ENCODE measurements around the gene ARMC7. TPM values are rescaled to one million over a fixed set of nuclear protein-coding genes. Genes with fewer than 3 reads are reported as not detected.
"Not testable (repeated sequence)": the region's sequence is repeated elsewhere in the genome, so short reads cannot be mapped to it uniquely, and the experiment has no call there.

ARMC7 gene
- total RNA-seq, 2 donors from 2014 or later: 20.5 to 20.7 TPM

- peaks cover under 1% of the 10 kb centered on the region for H3K4me1 ChIP-seq
- no peaks in the 10 kb centered on the region for H3K36me3 ChIP-seq
- DNase-seq: no peak
- no peaks in the 10 kb centered on the region for H3K9me3 ChIP-seq
- H3K27ac ChIP-seq: no peak overlapping the region
- H3K4me3 ChIP-seq: no peak overlapping the region
- TF ChIP-seq CTCF (IDR thresholded peaks at IDR 0.05): no peak
- H3K27me3 ChIP-seq: no peaks in the 10 kb centered on the region
- intact Hi-C loops (cut with DNase I): no loop called here
- no peak overlapping the region for H3K9ac ChIP-seq (ENCODE audit: low read depth in 2 of 2, low read length in 2 of 2)
Measured at GRCh38 chr17:75135452-75135851, 25.7 kb downstream of the ARMC7 start.

GRCh38 chr17:75135946-75136345, 26.2 kb downstream of the ARMC7 start:
- no peaks in the 10 kb centered on the region for H3K36me3 ChIP-seq
- intact Hi-C loops (cut with DNase I): no loop called here
- no peak for TF ChIP-seq CTCF (IDR thresholded peaks at IDR 0.05)
- H3K9me3 ChIP-seq: no peaks in the 10 kb centered on the region
- DNase-seq: no peak
- H3K4me1 ChIP-seq: no peaks in the 10 kb centered on the region
- no peak overlapping the region for H3K27ac ChIP-seq
- H3K4me3 ChIP-seq: no peak overlapping the region
- H3K9ac ChIP-seq (ENCODE audit: low read depth in 2 of 2, low read length in 2 of 2): no peak overlapping the region
- H3K27me3 ChIP-seq: no peaks in the 10 kb centered on the region

GRCh38 chr17:75137762-75138161, 28.0 kb downstream of the ARMC7 start:
- DNase-seq; H3K36me3 ChIP-seq; H3K4me1 ChIP-seq; H3K9ac ChIP-seq (ENCODE audit: low read depth in 2 of 2, low read length in 2 of 2); intact Hi-C loops (cut with DNase I); H3K9me3 ChIP-seq; H3K4me3 ChIP-seq; H3K27ac ChIP-seq; H3K27me3 ChIP-seq: not testable (repeated sequence)

GRCh38 chr17:75138519-75138918, 28.8 kb downstream of the ARMC7 start:
- no peaks in the 10 kb centered on the region for H3K4me1 ChIP-seq
- H3K9me3 ChIP-seq: no peaks in the 10 kb centered on the region
- no peaks in the 10 kb centered on the region for H3K27me3 ChIP-seq
- no peak for DNase-seq
- H3K9ac ChIP-seq (ENCODE audit: low read depth in 2 of 2, low read length in 2 of 2): no peak overlapping the region
- intact Hi-C loops (cut with DNase I): no loop called here
- H3K36me3 ChIP-seq: peaks cover 8% of the 10 kb centered on the region
- H3K27ac ChIP-seq: no peak overlapping the region
- TF ChIP-seq CTCF (IDR thresholded peaks at IDR 0.05): no peak
- no peak overlapping the region for H3K4me3 ChIP-seq

- Histone ChIP-seq H3K27me3 (no peaks in the 10 kb centered on the region), H3K4me3 (no peak overlapping the region), H3K27ac (no peak overlapping the region), H3K9me3 (no peaks in the 10 kb centered on the region), H3K36me3 (peaks cover 34% of the 10 kb centered on the region), H3K4me1 (no peaks in the 10 kb centered on the region), H3K9ac (ENCODE audit: low read depth in 2 of 2, low read length in 2 of 2) (no peak overlapping the region)
- intact Hi-C loops (cut with DNase I): no loop called here
- no peak for DNase-seq
- TF ChIP-seq CTCF (IDR thresholded peaks at IDR 0.05): no peak
Measured at GRCh38 chr17:75142236-75142971, 32.6 kb downstream of the ARMC7 start.

GRCh38 chr17:75144816-75145512, 35.2 kb downstream of the ARMC7 start:
- no peak overlapping the region for H3K27ac ChIP-seq
- no peak for TF ChIP-seq CTCF (IDR thresholded peaks at IDR 0.05)

More at GRCh38 chr17:75144816-75145512, 35.2 kb downstream of the ARMC7 start:
- intact Hi-C loops (cut with DNase I): no loop called here
- Histone ChIP-seq H3K4me1 (no peaks in the 10 kb centered on the region), H3K27me3 (no peaks in the 10 kb centered on the region), H3K36me3 (peaks cover 34% of the 10 kb centered on the region), H3K9me3 (no peaks in the 10 kb centered on the region), H3K4me3 (no peak overlapping the region), H3K9ac (ENCODE audit: low read depth in 2 of 2, low read length in 2 of 2) (no peak overlapping the region)
- DNase-seq: no peak

All from colonic mucosa (tissue), 4 donors.